Measurements from ENCODE around the gene PROX2.

The PROX2 gene

GRCh38 chr14:74893614-74894091, 17.7 kb upstream of the PROX2 start:
- no peak overlapping the region for H3K27ac ChIP-seq (ENCODE audit: low read length)
- H3K27me3 ChIP-seq (ENCODE audit: insufficient read depth, low read length, poor library complexity): no peaks in the 10 kb centered on the region
- H3K79me2 ChIP-seq (ENCODE audit: insufficient read depth, low read length): peaks cover 9% of the 10 kb centered on the region
- no peaks in the 10 kb centered on the region for H3K4me1 ChIP-seq (ENCODE audit: insufficient read depth, low read length)
- no peak overlapping the region for H3K4me3 ChIP-seq (ENCODE audit: low read depth in 1 of 2, low read length in 2 of 2)
- H3K9me3 ChIP-seq (ENCODE audit: insufficient read depth, low read length, severe bottlenecking): no peaks in the 10 kb centered on the region
- H3K9ac ChIP-seq (ENCODE audit: low read depth, low read length): no peak overlapping the region
- TF ChIP-seq CTCF (IDR thresholded peaks at IDR 0.05; ENCODE audit: borderline replicate concordance, extremely low read depth, low read length, poor library complexity, severe bottlenecking) (no peak), EZH2 (IDR thresholded peaks at IDR 0.05; ENCODE audit: borderline replicate concordance, low read depth, low read length, severe bottlenecking) (no peak)
- H2AFZ ChIP-seq (ENCODE audit: low read depth, low read length): no peak overlapping the region
- peaks cover 95% of the 10 kb centered on the region for H3K36me3 ChIP-seq (ENCODE audit: insufficient read depth, low read length)
- no peak for ATAC-seq (ENCODE audit: insufficient read depth, low read depth)
- DNase-seq: no peak
- H3K4me2 ChIP-seq (ENCODE audit: insufficient read depth, low read length): no peak overlapping the region
- H4K20me1 ChIP-seq (ENCODE audit: insufficient read depth, low read length): peaks cover 7% of the 10 kb centered on the region; the same call in 1 of the 2 replicates

- Histone ChIP-seq H3K27me3 (ENCODE audit: insufficient read depth, low read length, poor library complexity) (no peaks in the 10 kb centered on the region), H3K79me2 (ENCODE audit: insufficient read depth, low read length) (peaks cover 18% of the 10 kb centered on the region), H3K27ac (ENCODE audit: low read length) (no peak overlapping the region), H4K20me1 (ENCODE audit: insufficient read depth, low read length) (peaks cover 14% of the 10 kb centered on the region; the same call in 1 of the 2 replicates), H3K4me3 (ENCODE audit: low read depth in 1 of 2, low read length in 2 of 2) (no peak overlapping the region), H2AFZ (ENCODE audit: low read depth, low read length) (no peak overlapping the region), H3K9me3 (ENCODE audit: insufficient read depth, low read length, severe bottlenecking) (no peaks in the 10 kb centered on the region), H3K36me3 (ENCODE audit: insufficient read depth, low read length) (peaks cover 92% of the 10 kb centered on the region), H3K9ac (ENCODE audit: low read depth, low read length) (no peak overlapping the region), H3K4me2 (ENCODE audit: insufficient read depth, low read length) (no peak overlapping the region), H3K4me1 (ENCODE audit: insufficient read depth, low read length) (no peaks in the 10 kb centered on the region)
- ATAC-seq (ENCODE audit: insufficient read depth, low read depth) (no peak), DNase-seq (no peak)
- TF ChIP-seq CTCF (IDR thresholded peaks at IDR 0.05; ENCODE audit: borderline replicate concordance, extremely low read depth, low read length, poor library complexity, severe bottlenecking) (no peak), EZH2 (IDR thresholded peaks at IDR 0.05; ENCODE audit: borderline replicate concordance, low read depth, low read length, severe bottlenecking) (no peak)
Observed at GRCh38 chr14:74892745-74893144, 16.8 kb upstream of the PROX2 start.

- Histone ChIP-seq H4K20me1 (ENCODE audit: insufficient read depth, low read length) (peaks cover 14% of the 10 kb centered on the region; the same call in 1 of the 2 replicates), H3K4me2 (ENCODE audit: insufficient read depth, low read length) (no peak overlapping the region)
Observed at GRCh38 chr14:74891870-74892269, 15.9 kb upstream of the PROX2 start.

More at GRCh38 chr14:74891870-74892269, 15.9 kb upstream of the PROX2 start:
- TF ChIP-seq EZH2 (IDR thresholded peaks at IDR 0.05; ENCODE audit: borderline replicate concordance, low read depth, low read length, severe bottlenecking) (no peak), CTCF (IDR thresholded peaks at IDR 0.05; ENCODE audit: borderline replicate concordance, extremely low read depth, low read length, poor library complexity, severe bottlenecking) (no peak)
- DNase-seq: no peak
- H3K27me3 ChIP-seq (ENCODE audit: insufficient read depth, low read length, poor library complexity): no peaks in the 10 kb centered on the region
- H3K79me2 ChIP-seq (ENCODE audit: insufficient read depth, low read length): peaks cover 27% of the 10 kb centered on the region
- ATAC-seq (ENCODE audit: insufficient read depth, low read depth): no peak
- H3K27ac ChIP-seq (ENCODE audit: low read length): no peak overlapping the region
- H3K4me1 ChIP-seq (ENCODE audit: insufficient read depth, low read length): no peaks in the 10 kb centered on the region
- H3K36me3 ChIP-seq (ENCODE audit: insufficient read depth, low read length): peaks cover 88% of the 10 kb centered on the region
- no peaks in the 10 kb centered on the region for H3K9me3 ChIP-seq (ENCODE audit: insufficient read depth, low read length, severe bottlenecking)
- H3K4me3 ChIP-seq (ENCODE audit: low read depth in 1 of 2, low read length in 2 of 2): no peak overlapping the region
- H3K9ac ChIP-seq (ENCODE audit: low read depth, low read length): no peak overlapping the region
- H2AFZ ChIP-seq (ENCODE audit: low read depth, low read length): no peak overlapping the region
